ENCODE measurements around the gene LYSMD4.
"Not testable (repeated sequence)": the region's sequence is repeated elsewhere in the genome, so short reads cannot be mapped to it uniquely, and the experiment has no call there.

The LYSMD4 gene

DNA sequence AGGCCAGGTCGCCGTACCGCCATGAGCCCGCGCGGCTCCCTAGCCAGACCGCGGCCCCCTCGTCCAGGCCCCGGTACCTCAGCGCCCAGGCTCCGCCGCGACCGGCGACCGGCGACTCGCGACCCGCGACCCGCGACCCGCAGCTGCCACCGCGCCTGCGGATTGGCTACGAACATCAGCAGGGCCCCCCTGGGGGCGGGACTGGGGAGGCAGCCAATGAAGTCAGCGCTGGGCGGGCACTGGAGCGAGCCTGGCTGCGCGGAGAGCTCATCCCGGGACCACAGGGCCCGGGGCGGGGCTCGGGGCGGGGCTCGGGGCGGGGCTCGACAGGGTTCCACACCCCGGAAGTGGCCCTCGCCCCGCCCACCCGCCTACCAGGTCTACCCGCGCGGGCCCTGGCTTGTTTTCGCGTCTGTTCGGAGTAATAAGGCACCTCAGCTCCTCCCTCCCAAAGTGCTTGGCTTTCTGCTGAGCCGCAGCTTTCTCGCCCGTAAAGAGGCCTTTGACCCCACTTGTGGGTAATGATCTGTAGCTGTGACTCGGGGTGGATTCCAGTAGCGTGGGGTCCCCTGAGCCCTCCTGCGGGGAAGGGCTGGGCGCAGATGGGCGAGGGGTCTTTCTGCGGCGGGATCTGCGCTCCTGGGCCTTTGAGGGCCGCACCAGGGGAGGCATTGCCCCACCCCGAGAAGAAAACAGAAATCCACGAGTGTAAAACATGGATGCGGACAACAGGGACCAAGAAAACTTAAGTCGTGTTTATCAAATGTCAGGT, at the start of gene LYSMD4:
LYSMD4 (minus strand) TSS at position 170 of the 772 bp plus-strand sequence. CDS start 1,438 bp downstream, outside the sequence.
- peak; percentile 99 for DNase-seq

DNA sequence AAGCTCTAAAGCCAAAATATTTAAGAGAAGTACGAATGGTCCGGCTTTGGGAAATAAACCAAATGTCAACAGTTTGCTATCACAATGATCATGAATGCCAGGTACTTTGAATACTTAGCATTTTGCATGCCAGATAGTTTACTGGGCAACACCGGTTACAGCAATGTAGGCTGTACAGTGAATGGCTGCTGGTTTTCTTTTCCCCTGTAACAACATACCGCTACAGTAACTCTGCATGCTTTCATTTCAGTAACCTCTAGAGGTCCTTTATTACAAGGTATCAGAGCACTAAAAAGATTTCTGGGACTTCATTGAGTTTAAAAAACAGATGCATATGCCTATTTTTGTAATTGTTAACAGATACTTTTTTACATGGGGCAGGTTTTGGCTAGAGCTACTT, 48.8 kb upstream of the LYSMD4 start:
- not testable (repeated sequence) for DNase-seq

DNA sequence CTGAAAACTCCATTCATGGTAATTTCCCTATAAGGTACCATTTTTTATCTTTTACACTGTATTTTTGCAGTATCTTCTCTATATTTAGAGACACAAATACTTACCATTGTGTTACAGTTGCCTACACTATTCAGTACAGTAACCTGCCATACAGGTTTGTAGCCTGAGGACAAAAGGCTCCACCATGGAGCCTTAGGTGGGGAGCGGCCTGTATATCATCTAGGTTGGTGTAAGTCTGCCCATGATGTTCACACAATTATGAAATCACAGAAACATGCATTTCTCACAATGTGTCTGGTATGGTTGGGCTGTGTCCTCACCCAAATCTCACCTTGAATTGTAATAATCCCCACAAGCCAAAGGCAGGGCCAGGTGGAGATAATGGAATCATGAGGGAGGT, 43.9 kb upstream of the LYSMD4 start:
- DNase-seq, result no peak

DNA sequence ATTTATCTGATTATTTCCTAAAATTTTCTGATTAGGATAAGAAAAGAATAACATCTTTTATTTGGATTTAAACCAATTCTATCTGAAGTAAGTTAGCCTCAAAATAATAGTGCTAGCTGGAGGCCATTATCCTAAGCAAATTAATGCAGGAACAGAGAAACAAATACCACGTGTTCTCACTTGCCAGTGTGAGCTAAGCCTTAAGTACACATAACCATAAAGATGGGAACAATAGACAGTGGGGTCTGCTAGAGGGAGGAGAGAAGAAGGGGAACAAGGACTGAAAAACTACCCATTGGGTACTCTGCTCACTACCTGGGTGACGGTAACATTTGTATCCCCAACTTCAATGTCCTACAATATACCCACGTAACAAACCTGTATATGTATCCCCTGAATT, 31.3 kb upstream of the LYSMD4 start:
- DNase-seq, result no peak

DNA sequence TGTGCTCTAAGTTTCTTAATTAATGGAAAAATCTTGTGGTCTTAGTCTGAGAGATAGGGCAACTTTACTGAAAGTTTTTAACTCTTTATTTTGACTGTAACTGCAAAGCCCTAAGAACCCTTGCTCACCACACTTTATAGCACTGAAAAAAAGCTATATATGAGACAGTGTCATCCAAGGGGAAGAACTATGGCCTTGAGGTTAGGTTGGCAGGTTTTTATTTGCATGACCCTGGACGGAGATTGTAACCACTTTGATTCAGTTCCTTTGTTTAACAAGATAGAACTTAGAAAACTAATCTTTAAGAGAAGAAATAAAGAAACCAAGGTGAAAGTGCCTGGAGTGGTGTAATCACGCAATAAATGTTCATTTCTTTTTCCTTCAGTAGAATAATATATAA, 30.6 kb upstream of the LYSMD4 start:
- DNase-seq, result no peak

DNA sequence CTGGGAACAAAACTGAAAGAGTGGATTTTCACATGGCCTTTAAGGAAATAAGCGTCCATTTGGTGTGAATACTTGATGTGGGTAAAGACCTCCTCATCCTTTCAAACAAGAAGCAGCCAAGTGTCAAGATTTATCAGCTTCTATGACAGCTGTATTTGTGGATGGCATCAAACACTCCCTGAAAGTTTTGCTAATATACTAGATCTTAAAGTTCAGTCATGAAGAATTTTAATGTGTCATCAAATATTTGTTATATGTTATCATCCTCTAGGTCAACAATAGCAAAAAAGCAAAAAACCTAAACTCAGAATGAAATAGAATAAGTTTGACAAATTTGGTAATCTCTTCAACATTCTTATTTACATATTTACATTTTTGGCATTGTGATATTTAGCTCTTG, 29.1 kb upstream of the LYSMD4 start:
- DNase-seq, result no peak

DNA sequence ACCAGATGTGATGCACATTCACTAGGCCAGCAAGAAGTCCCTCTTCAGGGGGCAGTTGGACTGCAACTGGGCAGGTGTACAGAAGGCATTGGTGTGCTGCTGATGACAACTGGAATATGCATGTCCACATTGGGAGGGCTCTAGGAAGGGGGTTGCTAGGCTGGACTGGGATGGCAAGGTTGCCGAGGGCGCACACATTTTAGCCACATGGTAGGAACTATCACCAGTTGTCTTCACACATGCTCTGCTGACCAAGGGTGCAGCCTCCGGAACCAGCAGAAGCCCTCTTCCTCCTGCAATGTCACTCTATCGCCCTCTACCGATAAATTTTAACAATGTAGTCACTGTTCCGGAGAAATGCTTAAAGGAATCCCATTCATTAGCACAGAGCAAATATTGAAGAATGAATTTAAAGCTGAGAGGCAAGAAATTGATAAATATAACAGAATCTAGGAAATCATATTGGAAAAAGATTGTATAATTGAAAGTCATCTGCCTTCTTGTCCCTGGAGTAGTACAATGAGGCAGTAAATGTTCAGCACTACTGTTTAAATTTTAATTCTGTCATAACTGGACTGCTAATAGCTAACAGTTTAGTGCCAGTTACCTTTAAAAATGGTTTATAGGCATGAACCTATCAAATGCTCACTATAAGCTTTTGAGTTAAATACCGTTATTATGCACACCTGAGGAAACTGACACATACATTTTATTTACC, 22.6 kb upstream of the LYSMD4 start:
- DNase-seq, result no peak

DNA sequence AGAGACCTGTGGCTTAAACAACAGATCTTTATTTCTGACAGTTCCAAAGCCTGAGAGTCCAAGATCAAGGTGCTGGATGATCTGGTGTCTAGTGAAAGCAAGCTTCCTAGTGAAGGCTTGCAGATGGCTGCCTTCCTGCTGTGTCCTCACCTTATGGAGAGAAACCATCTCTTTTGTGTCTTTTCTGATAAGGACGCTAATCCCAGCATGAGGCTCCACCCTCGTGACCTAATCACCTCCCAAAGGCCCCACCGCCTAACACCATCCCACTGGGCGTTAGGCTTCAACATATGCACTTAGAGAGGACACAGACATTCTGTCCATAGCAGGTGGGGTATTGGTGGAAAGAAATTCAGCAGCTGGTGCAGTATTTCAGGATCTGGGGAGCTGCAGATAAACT, 19.8 kb upstream of the LYSMD4 start:
- DNase-seq, result no peak

DNA sequence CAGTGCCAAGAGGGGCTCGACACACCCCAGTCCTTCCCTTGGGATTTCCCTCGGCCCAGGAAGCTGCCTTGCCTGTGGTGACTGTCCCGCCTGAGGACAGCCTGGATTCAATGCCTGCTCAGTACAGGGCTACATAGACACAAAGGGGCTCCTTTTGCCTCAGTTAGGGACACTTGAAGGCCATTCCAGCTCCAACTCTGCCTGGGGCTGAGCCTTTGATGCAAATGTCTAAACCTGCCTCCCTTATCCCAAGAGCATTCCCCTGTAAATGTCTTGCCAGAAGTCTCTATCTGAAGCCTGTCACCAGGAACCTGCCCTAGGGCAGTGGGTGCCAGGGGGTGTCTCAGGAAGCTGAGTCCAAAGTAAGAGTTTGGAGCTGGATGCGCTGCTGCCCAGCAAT, 19.3 kb upstream of the LYSMD4 start:
- DNase-seq, result no peak

DNA sequence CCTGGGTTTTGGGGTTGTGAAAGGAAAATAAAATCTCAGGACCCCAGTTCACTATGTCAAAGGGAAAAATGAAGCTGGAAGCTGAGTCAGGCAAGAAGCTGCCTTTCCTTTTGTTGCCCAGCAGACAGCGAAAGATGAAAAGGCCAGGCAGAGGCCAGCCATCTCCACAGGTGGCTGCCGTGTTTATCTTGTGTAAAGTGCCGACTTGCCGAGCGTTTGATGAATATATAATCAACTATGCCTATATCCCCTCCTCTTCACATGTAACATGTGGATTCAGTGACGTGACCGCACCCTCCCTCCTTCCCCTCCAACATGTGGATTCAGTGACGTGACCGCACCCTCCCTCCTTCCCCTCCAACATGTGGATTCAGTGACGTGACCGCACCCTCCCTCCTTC, 17.1 kb upstream of the LYSMD4 start:
- not testable (repeated sequence) for DNase-seq

DNA sequence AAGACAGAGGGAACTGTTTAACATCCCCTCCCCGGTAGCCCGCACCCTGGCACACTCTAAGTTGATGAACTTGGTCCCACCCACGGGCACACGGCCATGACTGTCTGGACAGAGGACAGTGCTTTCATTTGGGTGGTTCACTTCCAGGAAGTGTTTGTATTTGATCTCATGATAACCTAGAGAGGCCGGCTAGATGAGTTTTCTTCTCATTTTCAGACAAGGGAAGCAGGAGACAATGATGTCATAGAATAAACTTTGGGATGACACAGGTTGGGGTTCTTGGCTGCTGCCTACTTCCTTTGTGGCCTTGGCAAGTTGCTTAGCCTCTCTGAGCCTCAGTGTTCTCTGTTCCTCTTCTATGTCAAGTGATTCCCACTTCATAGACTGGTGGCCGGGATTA, 16.1 kb upstream of the LYSMD4 start:
- no peak for DNase-seq

DNA sequence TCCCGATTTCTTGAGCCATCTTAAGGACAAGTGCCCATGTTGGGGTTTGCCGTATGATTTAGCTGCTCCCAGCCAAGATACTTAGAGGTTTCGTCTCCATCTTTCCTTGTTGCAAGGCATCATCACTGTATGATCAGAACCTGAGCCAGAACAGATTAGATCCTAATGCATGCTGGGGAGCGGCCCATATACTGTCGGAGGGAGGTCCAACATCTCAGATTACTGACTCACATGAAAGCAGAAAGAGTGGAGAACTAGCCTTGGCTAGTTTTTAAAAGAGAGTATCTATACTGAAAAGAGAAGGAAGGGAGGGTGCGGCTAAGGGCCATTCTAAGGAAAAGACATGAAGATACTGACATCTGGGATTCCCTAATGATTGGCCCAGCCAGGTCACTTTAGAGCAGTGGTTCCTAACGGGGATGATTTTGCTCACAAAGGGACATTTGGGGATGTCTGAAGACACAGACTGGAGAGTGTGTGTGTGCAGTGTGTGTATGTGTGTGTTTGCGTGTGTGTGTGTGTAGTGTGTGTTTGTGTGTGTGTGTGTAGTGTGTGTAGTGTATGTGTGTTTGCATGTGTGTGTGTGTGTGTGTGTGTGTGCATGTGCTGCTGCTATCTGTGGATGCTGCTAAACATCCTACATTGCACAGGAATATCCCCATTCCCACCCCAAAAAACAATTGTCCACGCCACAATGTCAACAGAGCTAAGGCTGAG, 12.3 kb upstream of the LYSMD4 start:
- DNase-seq, result no peak

DNA sequence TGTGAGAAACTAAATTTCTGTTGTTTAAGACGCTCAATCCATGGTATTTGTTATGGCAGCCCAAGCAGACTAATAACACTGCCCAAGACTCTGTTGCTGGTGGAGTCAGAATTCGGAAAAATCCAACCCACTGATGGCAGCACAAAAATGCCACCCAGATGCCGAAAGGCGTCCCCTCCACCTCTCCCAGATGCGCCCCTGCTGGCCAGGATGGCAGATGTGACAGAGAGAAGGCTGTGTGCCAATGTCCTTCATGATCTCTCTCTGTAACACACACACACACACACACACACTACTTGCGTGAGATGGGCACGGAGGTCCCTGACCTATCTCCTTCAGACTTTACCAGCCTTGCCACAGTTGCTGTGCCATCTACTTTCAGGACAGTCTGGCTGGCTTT, 10.9 kb upstream of the LYSMD4 start:
- no peak for DNase-seq

DNA sequence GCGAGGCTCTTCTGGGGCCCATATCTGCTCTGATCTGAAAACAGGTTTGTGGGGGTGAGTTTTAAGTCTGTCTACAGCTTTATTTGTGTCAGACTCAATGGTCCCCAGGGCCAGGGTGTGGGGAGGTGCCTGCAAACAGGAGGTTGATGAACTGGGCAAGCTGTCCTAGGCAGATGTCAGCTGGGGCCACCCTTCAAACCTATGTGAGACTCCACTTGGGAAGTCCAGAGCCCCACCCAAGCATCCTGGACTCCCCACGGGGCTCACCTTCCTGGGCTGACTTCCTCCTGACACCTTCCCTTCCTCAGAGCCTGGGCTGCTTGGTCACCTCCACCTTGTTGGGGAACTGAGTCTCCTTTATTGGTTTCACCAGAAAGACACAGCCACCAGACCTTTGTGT, 8.6 kb upstream of the LYSMD4 start:
- no peak for DNase-seq

DNA sequence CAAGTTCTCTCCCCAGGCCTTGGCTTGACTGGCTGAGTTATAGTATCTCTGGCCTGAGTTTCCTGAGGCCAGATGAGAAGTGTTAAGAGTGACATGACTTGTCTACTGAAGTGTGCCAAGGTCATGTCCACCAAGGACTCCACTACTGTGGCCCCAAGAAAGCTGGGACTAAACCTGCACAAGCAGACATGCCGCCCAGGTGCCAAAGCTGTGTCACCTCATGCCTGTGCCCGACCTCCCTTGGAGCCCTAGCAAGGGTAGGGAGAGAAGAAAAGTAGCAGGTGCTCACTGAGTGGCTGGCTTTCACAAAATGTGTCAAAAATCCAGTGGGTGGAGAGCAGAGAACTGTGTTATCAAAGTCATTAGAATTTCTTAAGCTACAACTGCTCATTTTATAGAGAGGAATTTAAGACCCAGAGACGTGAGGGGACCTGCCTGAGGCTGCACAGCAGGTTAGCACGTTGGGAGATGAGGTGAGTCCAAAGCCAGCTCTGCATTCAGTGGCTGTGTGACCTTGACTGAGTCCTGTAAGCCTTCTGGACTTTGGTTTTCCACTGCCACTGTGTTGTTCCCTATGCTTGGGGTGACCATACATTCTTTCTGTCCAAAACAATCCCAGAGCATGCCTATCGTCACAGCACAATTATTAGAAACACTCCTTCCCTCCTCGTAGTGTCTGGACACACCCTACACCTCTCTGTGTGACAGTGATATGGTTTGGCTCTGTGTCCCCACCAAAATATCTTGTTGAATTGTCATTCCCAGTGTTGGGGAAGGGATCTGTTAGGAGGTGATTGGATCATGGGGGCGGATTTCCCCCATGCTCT, 5.0 kb upstream of the LYSMD4 start:
- DNase-seq, result no peak

DNA sequence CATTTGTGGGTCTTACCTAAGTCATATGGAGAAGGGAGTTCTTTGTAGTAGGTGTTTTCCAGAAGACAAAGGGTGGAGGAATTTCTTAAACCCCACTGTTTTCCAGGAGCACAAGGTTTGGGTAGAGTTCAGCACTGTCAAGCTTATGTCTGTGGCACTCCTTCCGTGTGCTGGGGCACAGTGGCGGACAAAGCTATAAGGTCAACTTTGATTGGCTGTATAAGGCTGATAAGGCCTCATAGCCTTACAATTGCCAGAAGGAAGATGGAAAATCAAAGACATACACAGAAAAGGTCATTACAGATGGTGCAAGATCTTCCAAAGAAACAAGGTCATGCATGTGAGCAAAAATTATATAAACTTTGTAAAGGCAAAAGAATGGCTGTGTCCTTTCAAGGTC, 3.5 kb upstream of the LYSMD4 start:
- DNase-seq, result no peak

DNA sequence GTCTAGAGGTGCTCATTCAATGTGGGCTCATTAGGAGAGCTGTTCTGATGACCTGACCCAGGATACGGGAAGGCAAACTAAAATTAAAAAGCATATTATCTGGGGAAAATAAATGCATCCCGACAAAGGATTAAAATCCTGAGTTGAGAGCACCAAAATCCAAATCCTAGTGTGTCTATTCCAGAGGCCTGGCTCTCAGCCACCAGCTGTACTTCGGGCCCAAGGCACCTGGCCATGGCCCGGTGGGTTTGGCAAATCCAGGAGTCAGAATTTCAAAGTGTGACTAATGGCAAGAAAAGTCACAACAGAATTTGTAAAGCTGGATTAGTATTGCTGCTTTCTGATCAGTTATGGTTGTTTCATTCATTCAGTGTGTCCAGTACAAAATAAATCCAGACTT, 2.6 kb upstream of the LYSMD4 start:
- no peak for DNase-seq

DNA sequence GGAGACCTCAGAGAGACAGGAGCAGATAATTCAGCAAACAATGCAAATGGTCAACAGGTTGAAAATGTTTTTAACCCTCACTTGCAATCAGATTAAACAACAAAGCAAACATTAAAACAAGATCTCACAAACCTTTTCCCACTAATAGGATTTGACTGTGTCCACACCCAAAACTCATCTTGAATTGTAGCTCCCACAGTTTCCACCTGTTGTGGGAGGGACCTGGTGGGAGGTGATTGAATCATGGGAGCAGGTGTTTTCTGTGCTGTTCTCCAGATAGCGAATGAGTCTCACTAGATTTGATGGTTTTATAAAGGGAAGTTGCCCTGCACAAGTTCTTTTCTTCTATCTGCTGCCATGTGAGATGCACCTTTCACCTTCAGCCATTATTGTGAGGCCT, 1.3 kb upstream of the LYSMD4 start:
- DNase-seq, result no peak

DNA sequence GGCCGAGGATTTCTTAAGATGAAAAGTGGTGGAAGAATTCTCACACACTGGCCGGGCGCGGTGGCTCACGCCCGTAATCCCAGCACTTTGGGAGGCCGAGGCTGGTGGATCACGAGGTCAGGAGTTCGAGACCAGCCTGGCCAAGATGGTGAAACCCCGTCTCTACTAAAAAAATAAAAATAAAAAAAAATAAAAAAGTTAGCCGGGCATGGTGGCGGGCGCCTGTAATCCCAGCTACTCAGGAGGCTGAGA, 729 bp upstream of the LYSMD4 start:
- not testable (repeated sequence) for DNase-seq

DNA sequence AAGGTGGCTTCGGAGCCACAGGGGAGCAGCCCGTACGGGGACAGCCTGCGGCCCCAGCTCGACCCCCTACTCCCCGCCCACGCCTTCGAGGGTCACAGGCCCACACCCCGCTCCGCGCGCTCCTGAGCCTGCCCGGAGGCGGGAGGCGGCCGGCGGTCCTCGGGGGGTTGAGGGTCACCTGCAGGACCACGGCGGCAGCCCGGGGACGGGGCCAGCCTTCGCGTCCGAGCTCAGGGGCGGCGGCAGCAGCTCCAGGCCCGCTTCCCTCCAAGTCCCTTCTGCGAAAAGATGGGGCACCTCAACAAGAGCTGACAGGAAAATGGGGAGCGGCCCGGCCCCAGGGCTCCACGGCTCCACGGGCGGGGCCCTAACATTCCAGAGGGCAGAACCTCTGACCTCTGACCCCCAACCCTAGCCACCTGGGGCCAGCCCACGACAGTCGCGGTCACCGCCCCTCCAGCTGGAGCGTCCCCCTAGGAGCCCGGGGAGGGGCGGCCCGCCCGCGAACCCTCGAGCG, 428 bp downstream of the LYSMD4 start:
- no peak for DNase-seq

DNA sequence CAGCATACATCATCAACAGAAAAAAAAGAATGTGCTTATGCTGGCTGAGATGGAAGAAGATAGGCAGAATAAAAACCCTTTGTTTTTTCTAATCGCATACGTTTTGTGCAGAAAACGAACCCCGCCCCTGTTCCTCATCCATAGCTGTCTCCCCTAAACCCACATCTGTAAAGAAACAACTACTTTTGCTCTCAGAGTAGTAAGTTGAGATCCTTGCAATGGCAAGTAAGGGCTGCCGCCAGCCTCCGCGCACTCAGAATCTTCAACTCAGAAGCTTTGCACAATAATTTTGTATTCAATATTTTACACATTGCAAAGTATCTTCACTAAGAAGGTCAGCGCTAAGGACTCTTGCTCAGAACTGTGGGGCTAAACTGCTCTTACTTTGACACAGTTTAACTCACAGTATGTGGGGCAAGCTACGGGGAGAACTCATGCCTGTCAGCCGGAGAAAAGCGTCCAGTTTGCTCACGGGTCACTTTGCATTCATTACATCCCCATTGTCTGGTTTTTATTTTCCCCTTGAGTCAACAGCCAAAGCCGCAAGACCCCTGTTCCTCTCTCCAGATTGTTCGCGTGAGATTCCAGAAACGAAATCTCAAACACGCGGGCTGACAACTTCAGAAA, 1.0 kb downstream of the LYSMD4 start:
- DNase-seq, result no peak

DNA sequence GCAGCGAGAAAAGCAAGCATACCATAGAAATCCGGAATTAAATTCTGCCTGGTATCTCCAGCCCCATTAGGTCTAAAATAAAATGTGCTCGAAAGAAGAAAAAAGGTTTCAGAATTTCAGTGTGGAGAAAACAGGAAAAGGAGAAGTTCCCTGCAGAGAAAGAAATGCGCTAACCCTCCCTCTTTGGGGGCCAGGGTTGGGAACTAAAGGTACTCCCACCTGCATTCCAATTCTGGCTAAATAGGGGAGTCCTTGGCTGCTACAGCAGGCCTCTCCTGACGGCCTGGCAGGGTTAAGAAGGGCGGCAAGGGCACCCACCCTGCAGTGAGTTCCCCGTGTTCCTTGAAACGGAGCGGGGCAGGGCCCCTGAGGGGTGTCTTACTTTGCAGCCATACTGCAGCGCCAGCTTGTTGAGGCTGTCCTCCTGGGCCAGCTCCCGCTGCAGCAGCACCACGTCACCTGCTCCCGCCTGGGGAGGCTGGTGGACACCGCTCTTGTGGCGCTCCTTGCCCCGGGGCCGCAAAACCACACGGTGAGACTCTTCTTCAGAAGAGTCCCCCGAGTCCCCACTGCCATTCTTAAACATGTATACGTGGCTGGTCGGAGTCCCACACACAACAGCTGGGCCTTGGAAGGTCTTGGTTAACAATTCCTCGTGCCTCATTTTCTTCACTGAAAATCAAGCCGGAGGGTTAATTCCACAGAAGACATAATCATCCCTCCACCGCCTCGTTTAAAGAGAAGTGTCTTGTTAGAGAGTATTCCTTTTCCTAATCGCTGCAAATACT, 1.7 kb downstream of the LYSMD4 start:
- DNase-seq, result no peak

All from activated CD8-positive, alpha-beta memory T cell treated with anti-CD3 and anti-CD28 coated beads, Interleukin-2, amount 50 U/mL, for 48 hours (primary cell).